WTC11 (cell line): ENCODE data around the gene TROAP. TPM values are rescaled to one million over a fixed set of nuclear protein-coding genes. Genes with fewer than 3 reads are reported as not detected.

Source experiments
- ATAC-seq: fragments of 200-7000 bp; cut with Tn5 transposase; 2 replicates; pipeline ENCODE4 v1.10.0; 2021; ENCODE audit warnings: mild to moderate bottlenecking, moderate library complexity
- CTCF ChIA-PET: fragments of 300-600 bp; sonication (Branson Sonifier 250); formaldehyde crosslinking; loops from one replicate; lab custom pipeline; 2021; ENCODE audit warnings: antibody characterized with exemption; lab: Charles Lee
- POLR2A ChIA-PET: fragments of 350-600 bp; sonication (Branson Sonifier 250); formaldehyde crosslinking; loops from one replicate; lab custom pipeline; 2021; ENCODE audit warnings: antibody characterized with exemption; lab: Charles Lee
- DNase-seq: peaks from one replicate; pipeline ENCODE4 v3.0.0; 2021; ENCODE audit warnings: low spot score
- H3K27ac Mint-ChIP-seq: 2 replicates; pipeline ENCODE4 v1.8.0; 2021; ENCODE audit warnings: mixed read lengths
- H3K27me3 Mint-ChIP-seq: 2 replicates; pipeline ENCODE4 v1.8.0; 2021; ENCODE audit warnings: low read depth, mild to moderate bottlenecking, moderate library complexity, mixed read lengths
- H3K36me3 Mint-ChIP-seq: 2 replicates; pipeline ENCODE4 v1.8.0; 2021; ENCODE audit warnings: mixed read lengths
- H3K4me1 Mint-ChIP-seq: 2 replicates; pipeline ENCODE4 v1.8.0; 2022; ENCODE audit warnings: mixed read lengths
- H3K4me3 Mint-ChIP-seq: 2 replicates; pipeline ENCODE4 v1.8.0; 2021; ENCODE audit warnings: mild to moderate bottlenecking, moderate library complexity, mixed read lengths
- H3K9me3 Mint-ChIP-seq: 2 replicates; pipeline ENCODE4 v1.8.0; 2021; ENCODE audit warnings: mixed read lengths
- ARID4B ChIP-seq: sonication (generic); formaldehyde crosslinking; IDR thresholded peaks from 2 replicates; pipeline ENCODE4 v1.8.0; 2023; ENCODE audit warnings: missing genetic modification reagents, mild to moderate bottlenecking, borderline replicate concordance
- ATF2 ChIP-seq: sonication (generic); formaldehyde crosslinking; IDR thresholded peaks from 2 replicates; pipeline ENCODE4 v1.8.1; 2022; ENCODE audit warnings: low read depth, missing genetic modification reagents, borderline replicate concordance
- CREB1 ChIP-seq: sonication (generic); formaldehyde crosslinking; IDR thresholded peaks from 2 replicates; pipeline ENCODE4 v1.8.0; 2023; ENCODE audit warnings: mild to moderate bottlenecking, missing genetic modification reagents
- ETV6 ChIP-seq: sonication (generic); formaldehyde crosslinking; IDR thresholded peaks from 2 replicates; pipeline ENCODE4 v1.8.1; 2022; ENCODE audit warnings: mild to moderate bottlenecking, missing genetic modification reagents
- GABPB1 ChIP-seq: sonication (generic); formaldehyde crosslinking; IDR thresholded peaks from 2 replicates; pipeline ENCODE4 v1.8.1; 2023; ENCODE audit warnings: mild to moderate bottlenecking, missing genetic modification reagents
- JAZF1 ChIP-seq: fragments of 250-450 bp; sonication (Bioruptor Pico); IDR thresholded peaks from 2 replicates; pipeline ENCODE4 v1.9.0; 2021; ENCODE audit warnings: moderate library complexity, mild to moderate bottlenecking, inconsistent platforms
- JUN ChIP-seq: sonication (generic); formaldehyde crosslinking; IDR thresholded peaks from 2 replicates; pipeline ENCODE4 v1.8.0; 2023; ENCODE audit warnings: mild to moderate bottlenecking, missing genetic modification reagents
- NR2C2 ChIP-seq: sonication (generic); formaldehyde crosslinking; IDR thresholded peaks from 2 replicates; pipeline ENCODE4 v1.8.0; 2022; ENCODE audit warnings: mild to moderate bottlenecking, missing genetic modification reagents
- NR3C1 ChIP-seq: sonication (generic); formaldehyde crosslinking; conservative IDR thresholded peaks from 2 replicates; pipeline ENCODE4 v1.8.1; 2023; ENCODE audit warnings: low read depth, mild to moderate bottlenecking, missing genetic modification reagents
- USF1 ChIP-seq: sonication (generic); formaldehyde crosslinking; IDR thresholded peaks from 2 replicates; pipeline ENCODE4 v1.8.0; 2022; ENCODE audit warnings: mild to moderate bottlenecking, missing genetic modification reagents
- ZNF232 ChIP-seq: sonication (generic); formaldehyde crosslinking; IDR thresholded peaks from 2 replicates; pipeline ENCODE4 v1.8.0; 2022; ENCODE audit warnings: mild to moderate bottlenecking, missing genetic modification reagents
- total RNA-seq: library from RNA; stranded (reverse); gene quantifications from 3 replicates; pipeline ENCODE4 v1.2.3, GENCODE V29; 2021
- TF ChIP-seq, protein P1 (sequence below): sonication (generic); formaldehyde crosslinking; IDR thresholded peaks from 2 replicates; pipeline ENCODE4 v1.8.1; 2023; ENCODE audit warnings: mild to moderate bottlenecking, moderate library complexity, missing genetic modification reagents
- TF ChIP-seq, protein P2 (sequence below): sonication (generic); formaldehyde crosslinking; IDR thresholded peaks from 2 replicates; pipeline ENCODE4 v1.8.0; 2022; ENCODE audit warnings: mild to moderate bottlenecking, missing genetic modification reagents
- TF ChIP-seq, protein P3 (sequence below): sonication (generic); formaldehyde crosslinking; IDR thresholded peaks from 2 replicates; pipeline ENCODE4 v1.8.1; 2022; ENCODE audit warnings: mild to moderate bottlenecking, missing genetic modification reagents, moderate library complexity, borderline replicate concordance
- TF ChIP-seq, protein P4 (sequence below): fragments of 250-450 bp; sonication (Bioruptor Pico); IDR thresholded peaks from 2 replicates; pipeline ENCODE4 v1.8.0; 2021; ENCODE audit warnings: mild to moderate bottlenecking
- TF ChIP-seq, protein P5 (sequence below): sonication (generic); formaldehyde crosslinking; IDR thresholded peaks from 2 replicates; pipeline ENCODE4 v1.8.0; 2023; ENCODE audit warnings: missing genetic modification reagents

TROAP gene
- total RNA-seq, 1 experiment from 2014 or later: 89.2 TPM

DNA sequence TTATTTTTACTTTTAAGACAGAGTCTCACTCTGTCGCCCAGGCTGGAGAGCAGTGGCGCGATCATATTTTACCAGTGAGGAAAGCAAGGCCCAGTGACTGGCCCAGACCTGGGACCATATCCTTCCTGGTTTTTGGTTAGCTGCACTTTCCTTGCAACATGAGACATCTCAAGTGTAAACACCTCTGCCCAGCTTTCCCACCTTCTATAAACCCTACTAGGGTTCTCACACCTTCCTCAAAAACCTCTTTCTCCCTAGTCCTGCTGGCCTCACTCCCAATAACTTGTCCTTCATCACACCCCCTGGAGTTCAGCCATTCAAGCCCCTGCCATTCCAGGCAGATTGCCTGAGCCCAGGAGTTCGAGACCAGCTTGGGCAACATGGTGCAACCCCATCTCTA, 38.4 kb upstream of the TROAP start (continued):
- TF ChIP-seq, protein P1, sequence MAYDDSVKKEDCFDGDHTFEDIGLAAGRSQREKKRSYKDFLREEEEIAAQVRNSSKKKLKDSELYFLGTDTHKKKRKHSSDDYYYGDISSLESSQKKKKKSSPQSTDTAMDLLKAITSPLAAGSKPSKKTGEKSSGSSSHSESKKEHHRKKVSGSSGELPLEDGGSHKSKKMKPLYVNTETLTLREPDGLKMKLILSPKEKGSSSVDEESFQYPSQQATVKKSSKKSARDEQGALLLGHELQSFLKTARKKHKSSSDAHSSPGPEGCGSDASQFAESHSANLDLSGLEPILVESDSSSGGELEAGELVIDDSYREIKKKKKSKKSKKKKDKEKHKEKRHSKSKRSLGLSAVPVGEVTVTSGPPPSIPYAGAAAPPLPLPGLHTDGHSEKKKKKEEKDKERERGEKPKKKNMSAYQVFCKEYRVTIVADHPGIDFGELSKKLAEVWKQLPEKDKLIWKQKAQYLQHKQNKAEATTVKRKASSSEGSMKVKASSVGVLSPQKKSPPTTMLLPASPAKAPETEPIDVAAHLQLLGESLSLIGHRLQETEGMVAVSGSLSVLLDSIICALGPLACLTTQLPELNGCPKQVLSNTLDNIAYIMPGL (CRISPR knock-in tag): no peak
- TF ChIP-seq, protein P2, sequence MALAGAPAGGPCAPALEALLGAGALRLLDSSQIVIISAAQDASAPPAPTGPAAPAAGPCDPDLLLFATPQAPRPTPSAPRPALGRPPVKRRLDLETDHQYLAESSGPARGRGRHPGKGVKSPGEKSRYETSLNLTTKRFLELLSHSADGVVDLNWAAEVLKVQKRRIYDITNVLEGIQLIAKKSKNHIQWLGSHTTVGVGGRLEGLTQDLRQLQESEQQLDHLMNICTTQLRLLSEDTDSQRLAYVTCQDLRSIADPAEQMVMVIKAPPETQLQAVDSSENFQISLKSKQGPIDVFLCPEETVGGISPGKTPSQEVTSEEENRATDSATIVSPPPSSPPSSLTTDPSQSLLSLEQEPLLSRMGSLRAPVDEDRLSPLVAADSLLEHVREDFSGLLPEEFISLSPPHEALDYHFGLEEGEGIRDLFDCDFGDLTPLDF (CRISPR knock-in tag): no peak
- TF ChIP-seq, protein P3, sequence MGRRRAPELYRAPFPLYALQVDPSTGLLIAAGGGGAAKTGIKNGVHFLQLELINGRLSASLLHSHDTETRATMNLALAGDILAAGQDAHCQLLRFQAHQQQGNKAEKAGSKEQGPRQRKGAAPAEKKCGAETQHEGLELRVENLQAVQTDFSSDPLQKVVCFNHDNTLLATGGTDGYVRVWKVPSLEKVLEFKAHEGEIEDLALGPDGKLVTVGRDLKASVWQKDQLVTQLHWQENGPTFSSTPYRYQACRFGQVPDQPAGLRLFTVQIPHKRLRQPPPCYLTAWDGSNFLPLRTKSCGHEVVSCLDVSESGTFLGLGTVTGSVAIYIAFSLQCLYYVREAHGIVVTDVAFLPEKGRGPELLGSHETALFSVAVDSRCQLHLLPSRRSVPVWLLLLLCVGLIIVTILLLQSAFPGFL (CRISPR knock-in tag): no peak
- no peak for TF ChIP-seq NR3C1 (CRISPR knock-in tag)
- TF ChIP-seq, protein P4, sequence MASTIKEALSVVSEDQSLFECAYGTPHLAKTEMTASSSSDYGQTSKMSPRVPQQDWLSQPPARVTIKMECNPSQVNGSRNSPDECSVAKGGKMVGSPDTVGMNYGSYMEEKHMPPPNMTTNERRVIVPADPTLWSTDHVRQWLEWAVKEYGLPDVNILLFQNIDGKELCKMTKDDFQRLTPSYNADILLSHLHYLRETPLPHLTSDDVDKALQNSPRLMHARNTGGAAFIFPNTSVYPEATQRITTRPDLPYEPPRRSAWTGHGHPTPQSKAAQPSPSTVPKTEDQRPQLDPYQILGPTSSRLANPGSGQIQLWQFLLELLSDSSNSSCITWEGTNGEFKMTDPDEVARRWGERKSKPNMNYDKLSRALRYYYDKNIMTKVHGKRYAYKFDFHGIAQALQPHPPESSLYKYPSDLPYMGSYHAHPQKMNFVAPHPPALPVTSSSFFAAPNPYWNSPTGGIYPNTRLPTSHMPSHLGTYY: no peak
- no peak for TF ChIP-seq NR2C2 (CRISPR knock-in tag)
- no peak for TF ChIP-seq ZNF232
- TF ChIP-seq ATF2 (CRISPR knock-in tag): no peak

- Mint-ChIP-seq H3K36me3 (no peaks in the 10 kb centered on the region), H3K9me3 (peaks cover 3% of the 10 kb centered on the region; the same call in 1 of the 2 replicates), H3K4me1 (peaks cover 12% of the 10 kb centered on the region; the same call in 1 of the 2 replicates), H3K4me3 (no peak overlapping the region), H3K27me3 (peaks cover 53% of the 10 kb centered on the region), H3K27ac (no peak overlapping the region)
- ChIA-PET POLR2A (no interaction called here), CTCF (interaction anchor here (1.3 to 11.7 kb wide), 12 partner anchors 8 to 293 kb away, joined by 4 to 264 read pairs (median 16); partner anchors contain the start of genes C1QL4, DNAJC22, PRPH and TROAP)
- DNase-seq (no peak), ATAC-seq (no peak)
- TF ChIP-seq JUN (CRISPR knock-in tag) (no peak), GABPB1 (CRISPR knock-in tag) (no peak), USF1 (CRISPR knock-in tag) (no peak), CREB1 (CRISPR knock-in tag) (no peak), ETV6 (no peak), JAZF1 (no peak), ARID4B (CRISPR knock-in tag) (no peak)
- TF ChIP-seq, protein P5, sequence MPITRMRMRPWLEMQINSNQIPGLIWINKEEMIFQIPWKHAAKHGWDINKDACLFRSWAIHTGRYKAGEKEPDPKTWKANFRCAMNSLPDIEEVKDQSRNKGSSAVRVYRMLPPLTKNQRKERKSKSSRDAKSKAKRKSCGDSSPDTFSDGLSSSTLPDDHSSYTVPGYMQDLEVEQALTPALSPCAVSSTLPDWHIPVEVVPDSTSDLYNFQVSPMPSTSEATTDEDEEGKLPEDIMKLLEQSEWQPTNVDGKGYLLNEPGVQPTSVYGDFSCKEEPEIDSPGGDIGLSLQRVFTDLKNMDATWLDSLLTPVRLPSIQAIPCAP (CRISPR knock-in tag): no peak
- TF ChIP-seq, protein P1 (CRISPR knock-in tag): no peak
- TF ChIP-seq, protein P2 (CRISPR knock-in tag): no peak
These were observed 35.2 kb upstream of the TROAP start for GRCh38 chr12:49287876-49288275.
